A549 (cell line): Measurements from ENCODE around the gene QSOX1. TPM values are rescaled to one million over a fixed set of nuclear protein-coding genes. Genes with fewer than 3 reads are reported as not detected.

Experiments used
- ATAC-seq, 2 experiments: fragments of 200-7000 bp in 1 of 2; fragments of >200 bp in 1 of 2; cut with Nextera tagmentation in 1 of 2; cut with Tn5 transposase in 1 of 2; 3 replicates each; pipeline versions ENCODE4 v1.8.0 to v1.9.1; 2018 to 2020; ENCODE audit warnings: mild to moderate bottlenecking in 1 of 2, moderate library complexity in 1 of 2
- CTCF ChIA-PET: fragments of 300-600 bp; sonication (Branson Sonifier 250); formaldehyde crosslinking; extraction: SDS; loops from one replicate; lab custom pipeline; 2021; ENCODE audit warnings: antibody characterized with exemption, inconsistent platforms; lab: Yijun Ruan, JAX
- POLR2A ChIA-PET: fragments of 350-600 bp; formaldehyde crosslinking; extraction: SDS; loops from one replicate; lab custom pipeline; 2021; ENCODE audit warnings: antibody characterized with exemption, inconsistent platforms; lab: Yijun Ruan, JAX
- DNase-seq, 2 experiments: peaks; one replicate each; pipeline versions ENCODE4 v3.0.0 to v3.0.0-alpha.2; 2011 to 2016; ENCODE audit warnings: low read depth in 1 of 2, low spot score in 1 of 2
- FAIRE-seq: peaks from 2 replicates; lab custom pipeline; 2011; peaks lifted over from hg19 to GRCh38; lab: Jason Lieb, UNC
- H3K27ac ChIP-seq, 2 experiments: fragments of >200 bp; sonication (Bioruptor Twin); formaldehyde crosslinking; 3 replicates each; pipeline ENCODE4 v1.5.1; 2016 to 2017
- H3K4me1 ChIP-seq: fragments of >200 bp; sonication (Bioruptor Twin); formaldehyde crosslinking; 3 replicates; pipeline ENCODE4 v1.6.1; 2016
- H3K4me2 ChIP-seq: fragments of >200 bp; sonication (Bioruptor Twin); formaldehyde crosslinking; 3 replicates; pipeline ENCODE4 v1.6.1; 2016
- H3K4me3 ChIP-seq: fragments of >200 bp; sonication (Bioruptor Twin); formaldehyde crosslinking; 3 replicates; pipeline ENCODE4 v1.5.1; 2016
- H3K9me3 ChIP-seq: fragments of >200 bp; sonication (Bioruptor Twin); formaldehyde crosslinking; 3 replicates; pipeline ENCODE4 v1.6.1; 2016
- BHLHE40 ChIP-seq: IDR thresholded peaks from 2 replicates; pipeline ENCODE4 v1.6.1; 2012; ENCODE audit warnings: low read depth, low read length, inconsistent platforms
- CEBPB ChIP-seq, 2 experiments: fragments of >200 bp in 1 of 2; sonication (Bioruptor Twin) in 1 of 2; formaldehyde crosslinking in 1 of 2; IDR thresholded peaks; 2 replicates each; pipeline ENCODE4 v1.6.1; 2012 to 2016
- CTCF ChIP-seq: fragments of >200 bp; sonication (Bioruptor Twin); formaldehyde crosslinking; IDR thresholded peaks from 3 replicates; pipeline ENCODE4 v1.5.1; 2016
- EP300 ChIP-seq, 2 experiments: fragments of >200 bp; sonication (Bioruptor Twin); formaldehyde crosslinking; IDR thresholded peaks; 2 replicates in 1 of 2; 3 replicates in 1 of 2; pipeline ENCODE4 v1.6.1; 2016 to 2017
- GATA3 ChIP-seq: IDR thresholded peaks from 2 replicates; pipeline ENCODE4 v1.6.1; 2012; ENCODE audit warnings: borderline replicate concordance
- HES2 ChIP-seq: fragments of >200 bp; sonication (Bioruptor Twin); formaldehyde crosslinking; IDR thresholded peaks from 2 replicates; pipeline ENCODE4 v1.6.1; 2016
- HOXA7 ChIP-seq: fragments of 250-450 bp; sonication (Bioruptor Pico); IDR thresholded peaks from 2 replicates; pipeline ENCODE4 v1.5.0; 2020; ENCODE audit warnings: mild to moderate bottlenecking, moderate library complexity
- HOXB13 ChIP-seq: fragments of 250-450 bp; sonication (Bioruptor Pico); IDR thresholded peaks from 2 replicates; pipeline ENCODE4 v1.5.0; 2020; ENCODE audit warnings: low read depth, mild to moderate bottlenecking, moderate library complexity
- HOXB5 ChIP-seq: fragments of 250-450 bp; sonication (Bioruptor Pico); IDR thresholded peaks from 2 replicates; pipeline ENCODE4 v1.5.0; 2020; ENCODE audit warnings: mild to moderate bottlenecking, moderate library complexity
- MAFK ChIP-seq: fragments of 450-650 bp; IDR thresholded peaks from 2 replicates; pipeline ENCODE4 v1.6.1; 2014; ENCODE audit not compliant: partially characterized antibody
- NR3C1 ChIP-seq: fragments of >200 bp; sonication (Bioruptor Twin); formaldehyde crosslinking; IDR thresholded peaks from 3 replicates; pipeline ENCODE4 v1.6.1; 2017
- PHF8 ChIP-seq: fragments of 200-600 bp; sonication (generic); IDR thresholded peaks from 2 replicates; pipeline ENCODE4 v1.6.1; 2016; ENCODE audit warnings: low read depth, mild to moderate bottlenecking, antibody characterized with exemption, moderate library complexity, borderline replicate concordance
- RARB ChIP-seq: fragments of 250-450 bp; sonication (Bioruptor Pico); IDR thresholded peaks from 2 replicates; pipeline ENCODE4 v1.8.0; 2021; ENCODE audit warnings: mild to moderate bottlenecking, moderate library complexity
- TP53 ChIP-seq: fragments of 250-450 bp; sonication (Bioruptor Pico); IDR thresholded peaks from 2 replicates; pipeline ENCODE4 v1.5.0; 2021; ENCODE audit warnings: mild to moderate bottlenecking, moderate library complexity
- ZFP36 ChIP-seq: fragments of 450-650 bp; IDR thresholded peaks from 2 replicates; pipeline ENCODE4 v1.6.1; 2014; ENCODE audit warnings: borderline replicate concordance; ENCODE audit not compliant: partially characterized antibody
- ZSCAN20 ChIP-seq: fragments of 250-450 bp; sonication (Bioruptor Pico); IDR thresholded peaks from 2 replicates; pipeline ENCODE4 v1.8.0; 2022; ENCODE audit warnings: mild to moderate bottlenecking, moderate library complexity
- WGBS: methylation state at CpG from one replicate; pipeline ENCODE4 v1.1.6; 2017; ENCODE audit errors: missing lambda C conversion rate; 5-methylcytosine and 5-hydroxymethylcytosine counted together
- polyA plus RNA-seq, 4 experiments: library from polyadenylated mRNA; depleted of rRNA in 3 of 4; stranded (reverse); fragments of >200 nt; fragmentation: RNase III in 1 of 4; extraction: RNeasy Plus Mini Kit Qiagen cat#74134 plus additional on column Dnase treatment in 1 of 4; gene quantifications; 2 replicates in 3 of 4; 3 replicates in 1 of 4; pipeline ENCODE4 v1.2.3, GENCODE V29; 2011 to 2017
- TF ChIP-seq, protein P1 (sequence below): fragments of 250-450 bp; sonication (Bioruptor Pico); IDR thresholded peaks from 2 replicates; pipeline ENCODE4 v1.5.0; 2020; ENCODE audit warnings: low read depth, mild to moderate bottlenecking, moderate library complexity

Gene QSOX1
- polyA plus RNA-seq, 2 of the 4 experiments (the other 2 are of a cell fraction): 43.8 to 60.2 TPM

- ChIA-PET CTCF (interaction anchor here (1.2 to 4.5 kb wide), 4 partner anchors 8 to 34 kb away, joined by 3 to 24 read pairs (median 12); no protein-coding TSS in a partner anchor), POLR2A (interaction anchor here (1.0 kb wide), 1 partner anchor 9 kb away, joined by 3 read pairs; the partner anchor contains the start of gene LHX4)
- 73% methylated on average over 6 of the region's 6 CpGs for WGBS
- DNase-seq (no peak), ATAC-seq (no peak), FAIRE-seq (no peak)
- no peaks in the 10 kb centered on the region for H3K9me3 ChIP-seq
- H3K4me3 ChIP-seq: no peak overlapping the region
- no peak for TF ChIP-seq TP53 (CRISPR knock-in tag)
- no peak for TF ChIP-seq HOXB13 (CRISPR knock-in tag)
- TF ChIP-seq ZFP36: no peak
- TF ChIP-seq MAFK: no peak
- TF ChIP-seq ZSCAN20 (CRISPR knock-in tag): no peak
- TF ChIP-seq GATA3: no peak
- no peak for TF ChIP-seq CEBPB (IDR thresholded peaks at IDR 0.05)
- TF ChIP-seq, protein P1, sequence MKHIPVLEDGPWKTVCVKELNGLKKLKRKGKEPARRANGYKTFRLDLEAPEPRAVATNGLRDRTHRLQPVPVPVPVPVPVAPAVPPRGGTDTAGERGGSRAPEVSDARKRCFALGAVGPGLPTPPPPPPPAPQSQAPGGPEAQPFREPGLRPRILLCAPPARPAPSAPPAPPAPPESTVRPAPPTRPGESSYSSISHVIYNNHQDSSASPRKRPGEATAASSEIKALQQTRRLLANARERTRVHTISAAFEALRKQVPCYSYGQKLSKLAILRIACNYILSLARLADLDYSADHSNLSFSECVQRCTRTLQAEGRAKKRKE (CRISPR knock-in tag): no peak
- TF ChIP-seq RARB (CRISPR knock-in tag): no peak
- no peak for TF ChIP-seq CTCF
- no peak for TF ChIP-seq HOXA7 (CRISPR knock-in tag)
- no peak for TF ChIP-seq NR3C1
- TF ChIP-seq HES2: no peak
- no peak overlapping the region for H3K4me2 ChIP-seq
- no peak overlapping the region for H3K27ac ChIP-seq
- no peaks in the 10 kb centered on the region for H3K4me1 ChIP-seq
These were observed 66.8 kb downstream of the QSOX1 start for GRCh38 chr1:180221462-180221861.

GRCh38 chr1:180224902-180225301, 70.2 kb downstream of the QSOX1 start:
- Histone ChIP-seq H3K4me2 (no peak overlapping the region), H3K4me3 (no peak overlapping the region), H3K27ac (no peak overlapping the region), H3K9me3 (no peaks in the 10 kb centered on the region), H3K4me1 (no peaks in the 10 kb centered on the region)
- no peak for TF ChIP-seq HOXB5 (CRISPR knock-in tag)
- no peak for TF ChIP-seq EP300 (IDR thresholded peaks at IDR 0.05)
- DNase-seq: no peak
- CTCF ChIA-PET: interaction anchor here (1.2 to 4.5 kb wide), 3 partner anchors 27 to 253 kb away, joined by 3 to 24 read pairs (median 9); no protein-coding TSS in a partner anchor
- POLR2A ChIA-PET: no interaction called here
- no peak for FAIRE-seq
- WGBS: 66% methylated on average over 5 of the region's 5 CpGs
- ATAC-seq: no peak

- WGBS: 28% methylated on average over 2 of the region's 2 CpGs
- ATAC-seq: no peak
- no peak overlapping the region for H3K4me3 ChIP-seq
These were observed 70.7 kb downstream of the QSOX1 start for GRCh38 chr1:180225403-180225802.

More at GRCh38 chr1:180225403-180225802, 70.7 kb downstream of the QSOX1 start:
- FAIRE-seq: no peak
- no peaks in the 10 kb centered on the region for H3K4me1 ChIP-seq
- TF ChIP-seq PHF8: no peak
- peak; percentile 55 for TF ChIP-seq ZFP36
- TF ChIP-seq BHLHE40: no peak
- TF ChIP-seq, all 56 proteins: peak for 1
- ChIA-PET CTCF (interaction anchor here (1.2 to 4.5 kb wide), 3 partner anchors 27 to 253 kb away, joined by 3 to 24 read pairs (median 9); no protein-coding TSS in a partner anchor), POLR2A (no interaction called here)
- Histone ChIP-seq H3K9me3 (no peaks in the 10 kb centered on the region), H3K27ac (no peak overlapping the region), H3K4me2 (no peak overlapping the region)
- no peak for DNase-seq
